Amniotic epithelial cell (primary cell): ENCODE data around the gene CARNS1.
A peak's percentile ranks its signal among the peaks of the same experiment; 100 is the strongest.
"Not testable (repeated sequence)": the region's sequence is repeated elsewhere in the genome, so short reads cannot be mapped to it uniquely, and the experiment has no call there.

Experiments
- DNase-seq: peaks from one replicate; pipeline ENCODE4 v3.0.0-alpha.2; 2010; ENCODE audit warnings: low read depth

CARNS1 gene

GRCh38 chr11:67409781-67410368 lies 5.6 kb upstream of the CARNS1 start:
- DNase-seq = no peak

GRCh38 chr11:67410369-67410831 lies 5.1 kb upstream of the CARNS1 start:
- DNase-seq = no peak

DNA sequence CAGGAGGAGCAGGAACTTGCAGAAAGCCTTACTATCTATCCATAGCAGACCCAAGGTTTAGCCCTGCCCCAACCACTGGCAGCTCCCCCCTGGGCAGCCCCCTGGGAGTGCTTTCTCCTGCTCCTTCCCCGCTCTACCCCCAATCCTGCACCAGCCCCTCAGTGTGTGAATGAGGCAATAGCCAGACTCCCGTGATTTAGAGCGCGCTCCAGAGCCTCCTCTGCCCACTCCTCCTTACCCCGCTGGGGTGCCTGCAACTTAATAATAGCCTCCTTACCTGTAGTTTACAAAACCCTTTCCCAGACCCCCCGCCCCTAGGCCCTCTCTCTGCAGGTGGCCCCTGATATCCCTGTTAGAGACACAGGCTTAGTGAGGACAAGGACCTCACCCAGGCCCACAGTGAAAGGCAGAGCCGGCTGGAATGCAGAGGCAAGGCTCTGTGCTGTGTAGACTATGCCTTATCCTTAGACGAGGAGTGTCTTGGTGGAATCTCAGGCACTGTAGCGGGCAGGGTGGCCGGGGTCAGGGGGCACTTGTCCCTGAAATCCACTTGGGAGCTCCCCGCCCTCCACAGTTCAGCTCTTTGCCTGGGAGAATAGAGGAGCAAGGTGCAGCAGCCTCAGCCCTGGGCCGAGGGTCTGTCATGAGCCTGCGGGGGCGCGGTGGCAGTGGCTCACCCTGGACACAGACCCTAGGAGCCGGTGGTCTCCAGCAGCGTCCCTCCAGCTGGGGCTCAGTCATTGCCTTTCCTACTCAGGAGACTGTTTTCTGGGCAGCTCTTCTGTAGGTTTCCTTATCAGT lies 4.3 kb upstream of the CARNS1 start:
- no peak for DNase-seq

GRCh38 chr11:67411785-67412152 lies 3.7 kb upstream of the CARNS1 start:
- DNase-seq = no peak

DNA sequence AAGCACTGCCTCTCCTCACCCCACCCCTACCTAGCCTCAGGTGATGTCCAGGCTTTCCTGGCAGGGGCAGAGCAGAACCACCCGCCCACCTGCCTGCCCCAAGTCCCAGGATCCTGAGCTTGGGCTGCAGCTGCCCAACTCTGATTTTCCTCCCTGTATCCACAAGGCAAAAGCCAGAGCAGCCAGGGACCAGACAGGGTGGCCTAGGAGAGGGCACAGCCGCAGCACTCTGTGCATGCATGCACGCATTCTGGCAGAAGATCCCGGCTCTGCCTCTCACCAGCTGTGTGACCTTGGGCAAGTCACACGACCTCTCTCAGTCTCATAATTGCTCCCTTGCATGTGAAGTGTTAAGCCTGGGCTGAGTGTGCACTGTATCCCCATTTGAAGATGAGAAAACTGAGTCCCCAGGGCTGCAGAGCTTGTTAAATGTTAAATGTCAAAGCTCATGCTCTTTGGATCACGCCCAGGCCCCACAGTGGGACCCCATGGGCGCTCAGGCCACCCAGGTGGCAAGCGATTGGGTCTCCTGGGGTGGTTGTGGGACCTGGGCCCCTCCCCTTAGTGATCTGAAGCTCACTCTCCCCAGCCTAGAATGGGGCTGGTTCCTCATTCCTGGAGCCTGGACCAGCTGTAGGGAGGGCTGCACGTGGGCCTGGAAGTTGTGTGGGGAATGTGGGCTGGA lies 2.8 kb upstream of the CARNS1 start:
- no peak for DNase-seq

DNA sequence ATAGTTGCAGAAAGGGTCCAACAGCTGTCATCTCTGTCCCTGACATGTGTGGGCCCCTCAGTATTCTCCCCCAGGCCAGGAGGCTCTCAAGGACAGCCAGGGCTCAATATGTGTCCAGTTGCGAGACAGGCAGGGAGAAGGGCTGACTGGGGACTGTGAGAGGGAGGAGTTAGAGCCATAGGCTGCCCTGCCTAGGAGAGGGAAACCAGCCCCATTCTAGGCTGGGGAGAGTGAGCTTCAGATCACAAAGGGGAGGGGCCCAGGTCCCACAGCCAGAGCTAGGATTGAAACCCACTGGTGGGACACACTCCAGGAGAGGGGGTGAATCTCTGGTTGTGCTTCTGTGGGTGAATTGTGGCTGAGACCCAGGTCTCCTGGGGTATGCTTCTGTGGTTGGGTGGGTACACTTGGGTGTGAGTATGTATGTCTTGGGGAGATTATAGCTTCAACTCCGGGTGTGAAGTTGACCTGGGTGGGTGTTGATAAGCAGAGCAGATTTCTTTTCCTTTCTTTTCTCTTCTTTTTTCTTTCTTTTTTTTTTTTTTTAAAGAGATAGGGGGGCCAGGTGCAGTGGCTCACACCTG lies 2.1 kb upstream of the CARNS1 start:
- DNase-seq = no peak

- peak; percentile 36 for DNase-seq
Observed at GRCh38 chr11:67416416-67417335, 1.2 kb downstream of the CARNS1 start.

GRCh38 chr11:67417425-67417824 lies 1.9 kb downstream of the CARNS1 start:
- no peak for DNase-seq

GRCh38 chr11:67418476-67419281 lies 3.2 kb downstream of the CARNS1 start:
- DNase-seq = no peak

- DNase-seq = no peak
Observed at GRCh38 chr11:67419325-67420049, 4.0 kb downstream of the CARNS1 start.

GRCh38 chr11:67420147-67420645 lies 4.7 kb downstream of the CARNS1 start:
- DNase-seq = no peak

DNA sequence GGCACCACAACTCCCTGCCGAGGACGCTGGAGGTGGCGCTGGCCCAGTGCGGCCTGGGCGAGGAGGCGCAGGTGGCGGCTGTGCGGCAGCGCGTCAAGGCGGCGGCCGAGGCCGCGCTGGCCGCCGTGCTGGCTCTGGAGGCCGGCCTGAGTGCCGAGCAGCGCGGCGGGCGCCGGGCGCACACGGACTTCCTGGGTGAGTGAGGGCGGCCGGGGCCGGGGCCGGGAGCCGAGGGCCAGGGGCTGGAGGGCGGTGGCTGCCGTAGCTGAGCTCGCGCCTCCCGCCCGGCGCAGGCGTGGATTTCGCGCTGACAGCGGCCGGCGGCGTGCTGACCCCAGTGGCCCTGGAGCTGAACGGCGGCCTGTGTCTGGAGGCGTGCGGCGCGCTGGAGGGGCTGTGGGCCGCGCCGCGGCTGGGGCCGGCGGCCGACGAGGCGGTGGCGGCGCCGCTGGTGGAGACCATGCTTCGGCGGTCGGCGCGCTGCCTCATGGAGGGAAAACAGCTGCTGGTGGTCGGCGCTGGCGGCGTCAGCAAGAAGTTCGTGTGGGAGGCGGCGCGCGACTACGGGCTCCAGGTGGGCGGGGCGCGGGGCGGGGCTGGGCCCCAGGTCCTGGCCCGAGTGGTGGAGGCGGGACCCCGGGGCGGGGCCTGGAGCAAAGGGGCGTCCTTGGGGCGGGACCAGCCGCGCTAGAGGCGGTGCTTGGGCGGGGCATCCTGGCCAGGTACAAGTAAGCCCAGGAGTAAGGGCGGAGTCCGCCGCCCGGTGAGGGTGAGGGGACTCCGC lies 5.4 kb downstream of the CARNS1 start:
- peak; percentile 77 for DNase-seq

DNA sequence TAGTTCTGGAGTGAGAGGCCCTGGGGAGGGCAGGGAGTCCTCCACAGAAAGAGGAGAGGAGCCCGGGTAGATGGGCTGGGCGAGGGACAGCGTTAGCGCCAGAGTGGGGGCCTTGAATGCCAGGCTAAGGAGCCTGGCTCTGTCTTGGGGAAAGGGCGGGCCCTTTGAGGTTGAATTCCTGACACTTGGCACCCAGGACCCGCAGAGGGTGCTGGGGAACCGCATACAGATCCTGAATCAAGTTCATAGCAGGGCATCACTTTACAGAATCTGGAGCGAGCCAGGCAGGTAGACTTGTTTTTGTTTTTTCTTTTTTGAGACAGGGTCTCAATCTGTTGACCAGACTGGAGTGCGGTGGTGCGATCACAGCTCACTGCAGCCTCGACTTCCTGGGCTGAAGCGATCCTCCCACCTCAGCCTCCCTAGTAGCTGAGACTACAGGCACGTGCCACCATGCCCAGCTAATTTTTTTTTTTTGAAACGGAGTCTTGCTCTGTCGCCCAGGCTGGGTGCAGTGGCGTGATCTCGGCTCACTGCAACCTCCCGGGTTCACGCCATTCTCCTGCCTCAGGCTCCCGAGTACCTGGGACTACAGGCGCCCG lies 6.1 kb downstream of the CARNS1 start:
- DNase-seq = no peak

GRCh38 chr11:67422891-67423290 lies 7.4 kb downstream of the CARNS1 start:
- no peak for DNase-seq

DNA sequence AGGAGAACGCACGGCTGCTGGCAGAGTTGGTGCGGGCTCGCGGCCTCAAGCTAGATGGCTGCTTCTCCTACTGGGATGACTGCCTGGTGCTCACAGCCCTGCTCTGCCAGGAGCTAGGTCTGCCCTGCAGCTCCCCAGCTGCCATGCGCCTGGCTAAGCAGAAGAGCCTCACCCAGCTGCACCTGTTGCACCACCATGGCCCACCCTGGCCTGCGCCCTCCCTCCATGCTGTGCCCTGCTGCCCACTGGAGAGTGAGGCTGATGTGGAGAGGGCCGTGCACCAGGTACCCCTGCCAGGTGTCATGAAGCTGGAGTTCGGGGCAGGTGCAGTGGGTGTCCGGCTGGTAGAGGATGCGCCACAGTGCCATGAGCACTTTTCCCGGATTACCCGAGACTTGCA lies 8.0 kb downstream of the CARNS1 start:
- DNase-seq = no peak

DNA sequence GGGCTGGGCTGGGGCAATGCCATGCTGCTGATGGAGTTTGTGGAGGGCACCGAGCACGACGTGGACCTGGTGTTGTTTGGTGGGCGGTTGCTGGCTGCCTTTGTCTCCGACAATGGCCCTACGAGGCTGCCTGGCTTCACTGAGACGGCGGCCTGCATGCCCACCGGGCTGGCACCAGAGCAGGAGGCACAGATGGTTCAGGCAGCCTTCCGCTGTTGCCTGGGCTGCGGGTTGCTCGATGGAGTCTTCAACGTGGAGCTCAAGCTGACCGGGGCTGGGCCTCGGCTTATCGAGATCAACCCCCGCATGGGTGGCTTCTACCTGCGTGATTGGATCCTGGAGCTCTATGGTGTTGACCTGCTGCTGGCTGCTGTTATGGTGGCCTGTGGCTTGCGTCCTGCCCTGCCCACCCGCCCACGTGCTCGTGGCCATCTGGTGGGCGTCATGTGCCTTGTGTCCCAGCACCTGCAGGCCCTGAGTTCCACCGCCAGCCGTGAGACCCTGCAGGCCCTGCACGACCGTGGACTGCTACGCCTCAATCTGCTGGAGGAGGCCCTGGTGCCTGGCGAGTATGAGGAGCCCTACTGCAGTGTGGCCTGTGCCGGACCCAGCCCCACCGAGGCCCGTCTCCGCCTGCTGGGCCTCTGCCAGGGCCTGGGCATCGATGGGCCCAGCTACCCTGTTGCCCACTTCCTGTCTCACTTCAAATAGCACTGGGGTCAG lies 8.6 kb downstream of the CARNS1 start:
- DNase-seq = no peak

- not testable (repeated sequence) for DNase-seq
Observed at GRCh38 chr11:67427364-67427859, 11.9 kb downstream of the CARNS1 start.
